Neuronal stem cell (in vitro differentiated cells): ENCODE measurements around the gene MRPS11.

ENCODE experiments used
- DNase-seq: peaks from one replicate; pipeline ENCODE4 v3.0.0-alpha.2; 2013; ENCODE audit warnings: low spot score
- H2AFZ ChIP-seq: one replicate; pipeline ENCODE4 v1.6.1; 2013; ENCODE audit warnings: mild to moderate bottlenecking, low read length, inconsistent platforms
- H2AK5ac ChIP-seq: 2 replicates; pipeline ENCODE4 v1.6.1; 2013; ENCODE audit warnings: low read depth, mild to moderate bottlenecking, inconsistent platforms, low read length, moderate library complexity, mixed read lengths
- H2BK120ac ChIP-seq: 2 replicates; pipeline ENCODE4 v1.6.1; 2013; ENCODE audit warnings: low read depth, mild to moderate bottlenecking, inconsistent platforms, low read length, moderate library complexity, mixed read lengths
- H2BK12ac ChIP-seq: one replicate; pipeline ENCODE4 v1.6.1; 2013; ENCODE audit warnings: low read length, inconsistent platforms
- H2BK15ac ChIP-seq: 2 replicates; pipeline ENCODE4 v1.6.1; 2013; ENCODE audit warnings: mild to moderate bottlenecking, low read length, inconsistent platforms, mixed read lengths
- H2BK5ac ChIP-seq: one replicate; pipeline ENCODE4 v1.6.1; 2013; ENCODE audit warnings: inconsistent platforms, mild to moderate bottlenecking, low read length, moderate library complexity
- H3K14ac ChIP-seq: one replicate; pipeline ENCODE4 v1.6.1; 2013; ENCODE audit warnings: low read length, inconsistent platforms
- H3K18ac ChIP-seq: 2 replicates; pipeline ENCODE4 v1.6.1; 2013; ENCODE audit warnings: low read length, inconsistent platforms
- H3K23ac ChIP-seq: 2 replicates; pipeline ENCODE4 v1.6.1; 2013; ENCODE audit warnings: low read depth, mild to moderate bottlenecking, mixed read lengths, low read length, inconsistent platforms; ENCODE audit not compliant: poor library complexity
- H3K27ac ChIP-seq: replicated peaks from 3 replicates; pipeline ENCODE4 v1.5.1; 2013; ENCODE audit warnings: low read length, inconsistent platforms
- H3K27me3 ChIP-seq, 3 experiments: 2 replicates each; pipeline ENCODE4 v1.6.1; 2013; ENCODE audit warnings: low read length in 3 of 3, mild to moderate bottlenecking in 2 of 3, inconsistent platforms in 1 of 3, low read depth in 1 of 3, mixed read lengths in 1 of 3, moderate library complexity in 1 of 3; ENCODE audit not compliant: control insufficient read depth in 3 of 3, insufficient read depth in 3 of 3
- H3K36me3 ChIP-seq, 2 donors: replicated peaks in 1 of 2; 2 replicates each; pipeline ENCODE4 v1.6.1; 2013; ENCODE audit warnings: low read length in 2 of 2; ENCODE audit not compliant: control insufficient read depth in 2 of 2, insufficient read depth in 2 of 2
- H3K4ac ChIP-seq: 2 replicates; pipeline ENCODE4 v1.6.1; 2013; ENCODE audit warnings: inconsistent platforms, mild to moderate bottlenecking, low read length, moderate library complexity
- H3K4me1 ChIP-seq, 2 donors: 1 replicate in 1 of 2; 2 replicates in 1 of 2; pipeline ENCODE4 v1.6.1; 2013; ENCODE audit warnings: low read length in 2 of 2, low read depth in 1 of 2; ENCODE audit not compliant: control insufficient read depth in 2 of 2, insufficient read depth in 1 of 2
- H3K4me2 ChIP-seq: one replicate; pipeline ENCODE4 v1.6.1; 2013; ENCODE audit warnings: mild to moderate bottlenecking, low read length, inconsistent platforms; ENCODE audit not compliant: insufficient read depth, poor library complexity, severe bottlenecking
- H3K4me3 ChIP-seq, 2 donors: 2 replicates each; pipeline ENCODE4 v1.5.1; 2013; ENCODE audit warnings: low read length in 2 of 2, mild to moderate bottlenecking in 2 of 2, inconsistent platforms in 1 of 2, moderate library complexity in 1 of 2
- H3K79me1 ChIP-seq: one replicate; pipeline ENCODE4 v1.6.1; 2013; ENCODE audit warnings: low read depth, mild to moderate bottlenecking, inconsistent platforms, low read length, moderate library complexity
- H3K9ac ChIP-seq: one replicate; pipeline ENCODE4 v1.6.1; 2013; ENCODE audit warnings: mild to moderate bottlenecking, low read depth, low read length, inconsistent platforms; ENCODE audit not compliant: poor library complexity
- H3K9me3 ChIP-seq, 2 donors: replicated peaks in 1 of 2; 2 replicates each; pipeline versions ENCODE3 to v1.6.1; 2013; ENCODE audit warnings: low read length in 2 of 2, mild to moderate bottlenecking in 2 of 2, inconsistent platforms in 1 of 2, low read depth in 1 of 2, mixed read lengths in 1 of 2, moderate library complexity in 1 of 2; ENCODE audit not compliant: control insufficient read depth in 2 of 2, insufficient read depth in 1 of 2
- H4K8ac ChIP-seq: one replicate; pipeline ENCODE4 v1.6.1; 2013; ENCODE audit warnings: low read depth, mild to moderate bottlenecking, inconsistent platforms, low read length, moderate library complexity
- H4K91ac ChIP-seq: one replicate; pipeline ENCODE4 v1.6.1; 2013; ENCODE audit warnings: low read length, low read depth, mild to moderate bottlenecking, inconsistent platforms; ENCODE audit not compliant: poor library complexity
- WGBS, 2 donors: extraction: QIAGEN DNeasy Blood & Tissue Kit; methylation state at CpG; one replicate each; pipeline ENCODE4 v1.1.7; 2013; ENCODE audit warnings: missing lambda C conversion rate in 2 of 2, mixed read lengths in 1 of 2; ENCODE audit not compliant: insufficient read length in 2 of 2, insufficient replicate concordance in 1 of 2; ENCODE audit errors: extremely low coverage in 2 of 2; 5-methylcytosine and 5-hydroxymethylcytosine counted together

The MRPS11 gene

GRCh38 chr15:88477904-88478303 is 10.4 kb downstream of the MRPS11 start:
- no peak overlapping the region for H3K4me2 ChIP-seq
- no CpG with 5 or more reads among the region's 5 CpGs for WGBS, 2 donors
- no peak overlapping the region for H3K14ac ChIP-seq

GRCh38 chr15:88479169-88479568 is 11.7 kb downstream of the MRPS11 start:
- Histone ChIP-seq H3K4me2 (no peak overlapping the region), H3K14ac (no peak overlapping the region), H3K4me1 (peaks cover 6 to 13% of the 10 kb centered on the region in 2 donors), H2BK120ac (no peak overlapping the region), H3K36me3 (peaks cover 7 to 42% of the 10 kb centered on the region in 2 donors), H3K79me1 (no peaks in the 10 kb centered on the region), H2AK5ac (no peak overlapping the region), H2AFZ (no peak overlapping the region), H3K27ac (no peak overlapping the region), H3K18ac (no peak overlapping the region), H2BK5ac (no peak overlapping the region), H3K27me3 (no peaks in the 10 kb centered on the region), H2BK15ac (no peak overlapping the region), H3K9ac (no peak overlapping the region), H3K23ac (no peak overlapping the region), H2BK12ac (no peak overlapping the region), H3K4me3 (no peak overlapping the region), H4K8ac (no peak overlapping the region), H3K4ac (no peak overlapping the region), H4K91ac (no peak overlapping the region), H3K9me3 (no peaks in the 10 kb centered on the region)
- no CpG with 5 or more reads among the region's 3 CpGs for WGBS, 2 donors
- no peak for DNase-seq

More at GRCh38 chr15:88477904-88478303, 10.4 kb downstream of the MRPS11 start:
- H3K27me3 ChIP-seq, result no peaks in the 10 kb centered on the region
- no peak overlapping the region for H2BK12ac ChIP-seq
- no peak overlapping the region for H4K91ac ChIP-seq
- no peak overlapping the region for H3K18ac ChIP-seq
- H3K9me3 ChIP-seq, result no peaks in the 10 kb centered on the region
- no peak overlapping the region for H4K8ac ChIP-seq
- H3K36me3 ChIP-seq, result peaks cover 10 to 51% of the 10 kb centered on the region in 2 donors
- no peak overlapping the region for H2BK120ac ChIP-seq
- H3K4ac ChIP-seq, result no peak overlapping the region
- H2BK15ac ChIP-seq, result no peak overlapping the region
- no peak overlapping the region for H3K27ac ChIP-seq
- no peak overlapping the region for H3K4me3 ChIP-seq
- H2BK5ac ChIP-seq, result no peak overlapping the region
- no peak overlapping the region for H3K23ac ChIP-seq
- no peak for DNase-seq
- H3K79me1 ChIP-seq, result no peaks in the 10 kb centered on the region
- H2AK5ac ChIP-seq, result no peak overlapping the region
- no peak overlapping the region for H2AFZ ChIP-seq
- H3K4me1 ChIP-seq, result peaks cover 5 to 7% of the 10 kb centered on the region in 2 donors
- H3K9ac ChIP-seq, result no peak overlapping the region

- Histone ChIP-seq H4K8ac (no peak overlapping the region), H3K36me3 (peaks cover 5 to 32% of the 10 kb centered on the region in 2 donors), H3K9me3 (no peaks in the 10 kb centered on the region), H4K91ac (no peak overlapping the region), H3K4ac (no peak overlapping the region), H2BK12ac (no peak overlapping the region), H3K23ac (no peak overlapping the region), H2AFZ (no peak overlapping the region), H3K18ac (no peak overlapping the region), H3K4me2 (no peak overlapping the region), H3K27ac (no peak overlapping the region), H3K4me1 (peaks cover 17 to 23% of the 10 kb centered on the region in 2 donors), H3K9ac (no peak overlapping the region), H2BK120ac (no peak overlapping the region), H3K27me3 (no peaks in the 10 kb centered on the region), H3K14ac (no peak overlapping the region), H3K4me3 (no peak overlapping the region), H2BK15ac (no peak overlapping the region), H3K79me1 (no peaks in the 10 kb centered on the region), H2BK5ac (no peak overlapping the region), H2AK5ac (no peak overlapping the region)
- DNase-seq, result no peak
- WGBS, 2 donors, result no CpG with 5 or more reads among the region's 8 CpGs
These were observed 13.5 kb downstream of the MRPS11 start for GRCh38 chr15:88480981-88481380.

DNA sequence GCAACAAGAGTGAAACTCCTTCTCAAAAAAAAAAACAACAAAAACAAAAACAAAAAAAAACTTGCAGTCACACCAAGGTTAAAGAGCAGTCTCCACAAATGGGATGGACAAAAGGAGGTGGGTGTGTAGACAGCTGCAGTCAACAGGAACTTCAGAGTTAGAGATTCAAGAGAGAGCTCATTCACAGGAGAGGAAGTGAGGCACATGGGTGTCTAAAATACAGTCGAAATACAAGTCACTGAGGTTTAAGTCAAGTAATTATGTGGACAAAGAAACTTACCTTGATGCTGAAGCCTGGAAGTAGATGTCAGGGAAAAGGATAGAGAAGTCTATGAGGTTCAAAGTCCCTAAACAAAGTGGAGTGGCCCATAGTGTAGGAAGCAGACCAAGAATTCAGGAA is 14.8 kb downstream of the MRPS11 start:
- H2AK5ac ChIP-seq, result no peak overlapping the region
- no peak overlapping the region for H2BK15ac ChIP-seq
- H2BK5ac ChIP-seq, result no peak overlapping the region
- no peaks in the 10 kb centered on the region for H3K27me3 ChIP-seq
- H3K36me3 ChIP-seq, result peaks cover 5 to 25% of the 10 kb centered on the region in 2 donors
- H3K27ac ChIP-seq, result no peak overlapping the region
- no peak overlapping the region for H3K9ac ChIP-seq
- H3K23ac ChIP-seq, result no peak overlapping the region
- no peak overlapping the region for H2BK12ac ChIP-seq
- H3K18ac ChIP-seq, result no peak overlapping the region
- H2BK120ac ChIP-seq, result no peak overlapping the region
- DNase-seq, result no peak
- H2AFZ ChIP-seq, result no peak overlapping the region
- no peak overlapping the region for H3K4ac ChIP-seq
- H4K91ac ChIP-seq, result no peak overlapping the region
- H3K9me3 ChIP-seq, result no peaks in the 10 kb centered on the region
- no peak overlapping the region for H4K8ac ChIP-seq
- H3K4me1 ChIP-seq, result peaks cover 17 to 23% of the 10 kb centered on the region in 2 donors
- H3K79me1 ChIP-seq, result no peaks in the 10 kb centered on the region
- H3K4me3 ChIP-seq, result no peak overlapping the region
- WGBS, 2 donors, result no CpG with 5 or more reads among the region's 1 CpG
- H3K4me2 ChIP-seq, result no peak overlapping the region
- H3K14ac ChIP-seq, result no peak overlapping the region
